ENCODE data around the gene BRD9.
"Not testable (repeated sequence)": the region's sequence is repeated elsewhere in the genome, so short reads cannot be mapped to it uniquely, and the experiment has no call there.

The BRD9 gene

DNA sequence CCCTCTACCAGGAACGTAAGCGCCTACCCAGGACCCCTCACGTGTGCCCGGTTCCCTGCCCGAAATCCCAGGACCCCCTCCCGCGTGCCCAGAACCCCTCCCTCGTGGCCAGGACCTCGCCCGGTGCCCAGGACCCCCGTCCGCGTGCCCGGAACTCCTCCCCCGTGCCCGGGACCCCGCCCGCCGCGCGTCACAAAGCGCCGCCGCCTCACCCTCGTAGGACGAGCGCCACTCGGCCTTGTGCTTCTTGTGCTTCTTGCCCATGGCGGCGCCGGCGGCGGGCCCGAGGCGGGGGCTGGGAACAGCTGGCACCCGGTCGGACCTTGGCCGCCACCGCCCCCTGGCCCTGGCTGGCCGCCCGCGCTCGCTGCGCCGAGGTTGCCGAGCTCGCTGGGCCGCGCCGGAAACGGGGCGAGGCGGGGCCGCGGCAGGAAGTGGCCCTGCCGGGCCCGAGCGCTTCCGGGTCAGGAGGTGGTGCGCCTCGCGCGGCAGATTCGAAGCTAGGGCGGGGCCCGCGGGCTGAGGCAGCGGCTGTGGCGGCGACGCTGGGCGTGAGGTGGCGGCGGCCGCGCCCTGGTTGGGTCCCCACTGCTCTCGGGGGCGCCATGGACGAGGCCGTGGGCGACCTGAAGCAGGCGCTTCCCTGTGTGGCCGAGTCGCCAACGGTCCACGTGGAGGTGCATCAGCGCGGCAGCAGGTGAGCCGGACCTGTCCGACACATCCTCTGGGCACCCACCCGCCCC is at the start of gene BRD9, which contains the start of gene TRIP13:
TSS of gene BRD9 (minus strand) at position 408 of the 743 bp plus-strand sequence. CDS start at position 264, 144 bp downstream.
TSS of gene TRIP13 (plus strand) at position 491 of the 743 bp plus-strand sequence. CDS start at position 606, 115 bp downstream.
- H3K27me3 Mint-ChIP-seq (ENCODE audit: low read depth, poor library complexity), result no peaks in the 10 kb centered on the region
- DNase-seq, result peak; percentile 87
- peak within 1 kb of the TSS; percentile 84 for H3K4me3 Mint-ChIP-seq
- H3K9me3 Mint-ChIP-seq, result no peaks in the 10 kb centered on the region
- H3K4me1 Mint-ChIP-seq, result peaks cover 26% of the 10 kb centered on the region
- peak within 1 kb of the TSS; percentile 86 for H3K27ac Mint-ChIP-seq
- TF ChIP-seq CTCF (IDR thresholded peaks at IDR 0.05), result no peak
- H3K36me3 Mint-ChIP-seq (ENCODE audit: low read depth), result peaks cover 40% of the 10 kb centered on the region

DNA sequence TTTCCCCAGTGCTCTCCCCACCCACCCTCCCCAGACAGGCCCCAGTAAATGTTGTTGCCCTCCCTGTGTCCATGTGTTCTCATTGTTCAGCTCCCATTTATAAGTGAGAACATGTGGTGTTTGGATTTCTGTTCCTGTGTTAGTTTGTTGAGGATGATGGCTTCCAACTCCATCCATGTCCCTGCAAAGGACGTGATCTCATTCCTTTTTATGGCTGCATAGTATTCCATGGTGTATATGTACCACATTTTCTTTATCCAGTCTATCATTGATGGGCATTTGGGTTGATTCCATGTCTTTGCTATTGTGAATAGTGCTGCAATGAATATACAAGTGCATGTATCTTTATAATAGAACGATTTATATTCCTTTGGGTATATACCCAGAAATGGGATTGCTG is 48.1 kb upstream of the BRD9 start:
- H3K4me1 Mint-ChIP-seq, result peaks cover 25% of the 10 kb centered on the region
- not testable (repeated sequence) for H3K36me3 Mint-ChIP-seq (ENCODE audit: low read depth); DNase-seq; H3K27me3 Mint-ChIP-seq (ENCODE audit: low read depth, poor library complexity); H3K9me3 Mint-ChIP-seq; H3K27ac Mint-ChIP-seq; H3K4me3 Mint-ChIP-seq

DNA sequence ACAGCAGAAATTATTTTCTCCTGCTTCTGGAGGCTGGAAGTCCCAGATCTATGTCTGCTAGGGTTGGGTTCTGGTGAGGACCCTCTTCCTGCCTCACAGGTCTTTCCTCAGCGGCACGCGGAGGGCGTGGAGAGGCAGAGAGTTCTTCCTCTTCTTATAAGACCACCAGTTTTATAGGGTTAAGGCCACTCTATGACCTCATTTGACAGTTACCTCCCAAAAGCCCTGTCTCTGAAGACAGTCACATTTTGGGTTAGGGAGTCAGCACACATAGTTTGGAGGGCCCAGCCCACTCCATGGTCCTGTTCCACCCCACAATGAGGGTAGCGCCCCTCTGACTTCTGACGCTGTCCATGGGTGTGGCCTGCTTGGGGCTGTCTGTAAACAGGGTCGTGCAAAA is 46.8 kb upstream of the BRD9 start:
- DNase-seq, result no peak
- peaks cover 5% of the 10 kb centered on the region for H3K36me3 Mint-ChIP-seq (ENCODE audit: low read depth)
- H3K4me1 Mint-ChIP-seq, result peaks cover 12% of the 10 kb centered on the region
- no peak overlapping the region for H3K27ac Mint-ChIP-seq
- no peak overlapping the region for H3K4me3 Mint-ChIP-seq
- H3K27me3 Mint-ChIP-seq (ENCODE audit: low read depth, poor library complexity), result peaks cover 6% of the 10 kb centered on the region
- no peak for TF ChIP-seq CTCF (IDR thresholded peaks at IDR 0.05)
- H3K9me3 Mint-ChIP-seq, result peaks cover 11% of the 10 kb centered on the region

DNA sequence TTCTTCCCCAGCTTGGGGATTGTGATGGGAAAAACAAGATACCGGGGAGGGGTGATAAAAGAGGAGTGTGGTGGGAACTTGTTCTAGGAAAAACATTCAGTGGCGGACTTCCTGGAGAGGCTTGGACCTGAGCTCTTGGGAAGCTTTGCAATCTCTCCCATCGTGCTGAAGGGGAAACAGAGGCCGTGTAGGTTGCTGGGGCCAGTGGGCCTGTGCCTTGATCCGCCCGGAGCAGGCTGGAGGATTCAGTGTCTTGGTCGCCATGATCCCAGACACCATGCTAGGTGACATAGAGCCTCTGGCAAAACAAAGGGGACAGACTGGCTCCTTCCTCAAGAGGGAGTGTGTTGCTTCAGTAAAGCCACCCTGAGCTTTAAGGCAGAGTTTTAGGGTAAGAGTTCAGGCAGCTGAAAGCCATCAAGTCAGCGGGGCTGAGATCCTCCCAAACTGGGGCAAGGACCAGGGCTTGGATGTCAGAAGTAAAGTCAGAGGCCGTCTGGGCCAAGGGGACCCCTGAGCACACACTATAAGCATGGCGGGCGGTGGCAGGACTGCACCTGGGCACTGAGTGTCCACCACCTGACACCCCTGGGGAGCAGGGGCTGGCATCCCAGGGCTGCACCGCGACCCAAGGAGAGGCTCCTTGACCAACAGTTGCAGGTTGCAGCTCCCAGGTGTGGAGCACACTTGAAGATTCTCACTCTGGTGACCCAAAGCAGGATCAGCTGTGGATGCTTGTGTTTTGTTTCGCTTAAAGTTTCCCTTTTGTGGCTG is 44.7 kb upstream of the BRD9 start:
- Mint-ChIP-seq H3K36me3 (ENCODE audit: low read depth) (peaks cover under 1% of the 10 kb centered on the region), H3K27ac (no peak overlapping the region), H3K4me1 (peaks cover 13% of the 10 kb centered on the region), H3K4me3 (no peak overlapping the region), H3K9me3 (peaks cover 12% of the 10 kb centered on the region), H3K27me3 (ENCODE audit: low read depth, poor library complexity) (peaks cover 6% of the 10 kb centered on the region)
- TF ChIP-seq CTCF (IDR thresholded peaks at IDR 0.05), result no peak
- DNase-seq, result no peak

- peaks cover 16% of the 10 kb centered on the region for H3K4me1 Mint-ChIP-seq
- H3K27ac Mint-ChIP-seq, result no peak overlapping the region
- peaks cover 11% of the 10 kb centered on the region for H3K9me3 Mint-ChIP-seq
- DNase-seq, result no peak
- H3K4me3 Mint-ChIP-seq, result no peak overlapping the region
- peaks cover 6% of the 10 kb centered on the region for H3K27me3 Mint-ChIP-seq (ENCODE audit: low read depth, poor library complexity)
- TF ChIP-seq CTCF (IDR thresholded peaks at IDR 0.05), result no peak
- no peaks in the 10 kb centered on the region for H3K36me3 Mint-ChIP-seq (ENCODE audit: low read depth)
Observed at GRCh38 chr5:936149-937144, 43.8 kb upstream of the BRD9 start.
